RWPE2 (cell line): ENCODE measurements around the gene MBD3L5.

Experiments used
- ATAC-seq: fragments of 200-7000 bp; cut with Tn5 transposase; 3 replicates; pipeline ENCODE4 v1.9.1; 2021; ENCODE audit warnings: low read depth
- DNase-seq: peaks from one replicate; pipeline ENCODE4 v3.0.0-alpha.2; 2020; ENCODE audit warnings: low spot score
- H3K27ac ChIP-seq: fragments of 450-650 bp; 2 replicates; pipeline ENCODE4 v1.5.1; 2017; ENCODE audit warnings: mild to moderate bottlenecking; ENCODE audit not compliant: poor library complexity, severe bottlenecking
- H3K27me3 ChIP-seq: fragments of 250-450 bp; sonication (Bioruptor Pico); 2 replicates; pipeline ENCODE4 v1.5.1; 2021; ENCODE audit warnings: mild to moderate bottlenecking, moderate library complexity; ENCODE audit not compliant: insufficient read depth, poor library complexity, severe bottlenecking
- H3K36me3 ChIP-seq: fragments of 250-450 bp; sonication (Bioruptor Pico); 2 replicates; pipeline ENCODE4 v1.5.1; 2020; ENCODE audit warnings: low read depth, mild to moderate bottlenecking, moderate library complexity
- H3K4me1 ChIP-seq: fragments of 250-450 bp; sonication (Bioruptor Pico); 2 replicates; pipeline ENCODE4 v1.5.1; 2021; ENCODE audit warnings: mild to moderate bottlenecking, moderate library complexity; ENCODE audit not compliant: insufficient read depth, poor library complexity, severe bottlenecking
- H3K4me3 ChIP-seq: fragments of 250-450 bp; sonication (Bioruptor Pico); 2 replicates; pipeline ENCODE4 v1.5.1; 2021; ENCODE audit warnings: mild to moderate bottlenecking, moderate library complexity; ENCODE audit not compliant: severe bottlenecking
- H3K9me3 ChIP-seq: fragments of 250-450 bp; sonication (Bioruptor Pico); 2 replicates; pipeline ENCODE4 v1.5.1; 2021; ENCODE audit warnings: mild to moderate bottlenecking, moderate library complexity; ENCODE audit not compliant: severe bottlenecking
- TF ChIP-seq, protein P1 (sequence below): fragments of 450-650 bp; IDR thresholded peaks from one replicate; pipeline ENCODE4 v1.5.1; 2017; ENCODE audit warnings: mild to moderate bottlenecking, moderate library complexity; ENCODE audit not compliant: poor library complexity, severe bottlenecking

Gene MBD3L5

DNA sequence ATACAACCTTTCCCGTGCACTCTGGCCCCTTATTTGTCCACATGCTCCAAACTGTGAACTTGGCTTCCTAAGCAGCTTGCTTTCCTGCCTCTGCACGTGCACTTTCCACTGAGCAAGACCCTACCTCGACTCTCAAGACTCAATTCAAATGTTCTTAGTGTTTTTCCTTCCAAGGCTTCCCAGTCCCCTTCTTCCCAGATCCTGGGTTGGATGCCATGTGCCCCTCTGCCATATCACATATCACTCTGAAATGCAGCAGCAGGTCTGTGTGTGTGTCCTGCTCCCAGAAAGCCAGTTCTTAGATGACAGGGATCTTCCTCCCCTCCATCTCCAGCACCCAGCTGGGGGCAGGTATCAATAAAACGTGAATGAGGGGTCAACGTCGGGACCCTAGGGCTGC is 42.2 kb downstream of the MBD3L5 start:
- H3K4me1 ChIP-seq: no peaks in the 10 kb centered on the region
- ATAC-seq (no peak), DNase-seq (no peak)
- H3K36me3 ChIP-seq: peaks cover 49% of the 10 kb centered on the region
- no peak overlapping the region for H3K4me3 ChIP-seq
- H3K27me3 ChIP-seq: no peaks in the 10 kb centered on the region
- TF ChIP-seq, protein P1, sequence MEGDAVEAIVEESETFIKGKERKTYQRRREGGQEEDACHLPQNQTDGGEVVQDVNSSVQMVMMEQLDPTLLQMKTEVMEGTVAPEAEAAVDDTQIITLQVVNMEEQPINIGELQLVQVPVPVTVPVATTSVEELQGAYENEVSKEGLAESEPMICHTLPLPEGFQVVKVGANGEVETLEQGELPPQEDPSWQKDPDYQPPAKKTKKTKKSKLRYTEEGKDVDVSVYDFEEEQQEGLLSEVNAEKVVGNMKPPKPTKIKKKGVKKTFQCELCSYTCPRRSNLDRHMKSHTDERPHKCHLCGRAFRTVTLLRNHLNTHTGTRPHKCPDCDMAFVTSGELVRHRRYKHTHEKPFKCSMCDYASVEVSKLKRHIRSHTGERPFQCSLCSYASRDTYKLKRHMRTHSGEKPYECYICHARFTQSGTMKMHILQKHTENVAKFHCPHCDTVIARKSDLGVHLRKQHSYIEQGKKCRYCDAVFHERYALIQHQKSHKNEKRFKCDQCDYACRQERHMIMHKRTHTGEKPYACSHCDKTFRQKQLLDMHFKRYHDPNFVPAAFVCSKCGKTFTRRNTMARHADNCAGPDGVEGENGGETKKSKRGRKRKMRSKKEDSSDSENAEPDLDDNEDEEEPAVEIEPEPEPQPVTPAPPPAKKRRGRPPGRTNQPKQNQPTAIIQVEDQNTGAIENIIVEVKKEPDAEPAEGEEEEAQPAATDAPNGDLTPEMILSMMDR: no peak
- no peak overlapping the region for H3K27ac ChIP-seq
- H3K9me3 ChIP-seq: no peaks in the 10 kb centered on the region

DNA sequence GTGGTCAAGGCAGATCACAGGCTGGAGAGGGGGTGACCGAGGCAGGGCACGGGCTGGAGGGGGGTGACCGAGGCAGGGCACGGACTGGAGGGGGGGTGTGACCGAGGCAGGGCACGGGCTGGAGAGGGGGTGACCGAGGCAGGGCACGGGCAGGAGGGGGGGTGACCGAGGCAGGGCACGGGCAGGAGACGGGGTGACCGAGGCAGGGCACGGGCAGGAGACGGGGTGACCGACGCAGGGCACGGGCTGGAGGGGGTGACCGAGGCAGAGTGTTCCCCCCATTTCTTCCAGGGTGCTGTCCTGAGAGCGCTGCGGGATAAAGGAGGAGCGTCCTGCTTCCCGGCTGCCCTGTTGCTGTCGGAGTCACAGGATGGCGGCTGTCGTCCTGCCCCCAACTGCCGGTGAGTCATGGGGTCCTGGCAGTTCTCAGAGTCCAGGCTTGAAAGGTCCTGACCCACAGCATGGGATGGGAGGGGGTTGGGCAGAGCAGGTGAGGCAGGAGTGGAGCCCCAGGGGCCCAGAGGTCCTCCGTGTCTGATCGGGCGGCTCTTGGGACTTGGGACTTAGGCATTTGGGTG is 44.4 kb downstream of the MBD3L5 start:
- DNase-seq (no peak), ATAC-seq (no peak)
- H3K27me3 ChIP-seq: no peaks in the 10 kb centered on the region
- no peak overlapping the region for H3K4me3 ChIP-seq
- peaks cover 70% of the 10 kb centered on the region for H3K36me3 ChIP-seq
- no peak overlapping the region for H3K27ac ChIP-seq
- peaks cover 3% of the 10 kb centered on the region for H3K9me3 ChIP-seq
- no peaks in the 10 kb centered on the region for H3K4me1 ChIP-seq
- TF ChIP-seq, protein P1: no peak

DNA sequence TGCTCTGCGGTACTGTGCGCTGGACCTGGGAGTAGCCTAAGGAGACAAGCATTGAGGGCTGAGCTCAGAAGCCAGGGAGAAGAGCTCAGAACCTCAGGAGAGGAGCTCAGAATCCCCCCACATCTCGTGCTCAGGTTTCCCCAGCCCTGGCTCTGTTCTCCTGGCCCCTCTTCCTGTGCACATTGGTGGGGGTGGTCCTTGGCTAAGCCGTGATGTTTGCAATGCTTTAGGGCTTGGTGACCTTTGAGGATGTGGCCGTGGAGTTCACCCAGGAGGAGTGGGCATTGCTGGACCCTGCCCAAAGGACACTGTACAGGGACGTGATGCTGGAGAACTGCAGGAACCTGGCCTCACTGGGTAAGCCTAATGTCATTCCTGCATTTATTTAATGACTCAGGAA is 45.8 kb downstream of the MBD3L5 start:
- no peak overlapping the region for H3K4me3 ChIP-seq
- no peak for DNase-seq
- peaks cover 3% of the 10 kb centered on the region for H3K9me3 ChIP-seq
- H3K4me1 ChIP-seq: no peaks in the 10 kb centered on the region
- no peak overlapping the region for H3K27ac ChIP-seq
- H3K36me3 ChIP-seq: peaks cover 75% of the 10 kb centered on the region
- TF ChIP-seq, protein P1: no peak
- ATAC-seq: no peak
- H3K27me3 ChIP-seq: no peaks in the 10 kb centered on the region

DNA sequence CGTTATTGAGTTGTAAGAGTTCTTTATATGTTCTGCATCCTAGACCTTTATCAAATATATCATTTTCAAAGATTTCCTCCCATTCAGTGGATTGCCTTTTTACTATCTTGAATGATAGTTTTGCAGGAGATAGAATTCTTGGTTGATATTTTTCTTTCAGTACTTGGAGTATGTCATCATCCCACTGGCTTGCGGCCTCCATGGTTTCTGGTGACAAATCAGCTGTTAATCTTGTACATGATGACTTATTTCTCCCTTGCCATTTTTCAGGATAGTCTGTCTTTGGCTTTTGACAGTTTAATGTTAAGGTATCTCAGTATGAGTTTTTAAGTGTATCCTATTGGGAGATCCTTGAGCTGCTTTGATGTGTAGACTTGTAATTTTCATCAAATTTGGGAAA is 47.6 kb downstream of the MBD3L5 start:
- H3K4me1 ChIP-seq: no peaks in the 10 kb centered on the region
- no peak overlapping the region for H3K4me3 ChIP-seq
- no peaks in the 10 kb centered on the region for H3K27me3 ChIP-seq
- H3K36me3 ChIP-seq: peaks cover 80% of the 10 kb centered on the region
- TF ChIP-seq, protein P1: no peak
- no peak for ATAC-seq
- H3K9me3 ChIP-seq: peaks cover 10% of the 10 kb centered on the region
- no peak overlapping the region for H3K27ac ChIP-seq
- DNase-seq: no peak
